GM12878 (cell line): ENCODE results near the gene CCDC32. TPM values are rescaled to one million over a fixed set of nuclear protein-coding genes. Genes with fewer than 3 reads are reported as not detected.

Experiments
- ATAC-seq: fragments of 200-7000 bp; cut with Tn5 transposase; 3 replicates; pipeline ENCODE4 v1.9.1; 2020; ENCODE audit warnings: mild to moderate bottlenecking, moderate library complexity
- BruUV-seq: library from RNA; stranded (reverse); fragments of 400-500 nt; replicated peaks from 2 replicates; lab custom pipeline; 2021; lab: Mats Ljungman, UMichigan
- CTCF ChIA-PET: fragments of 300-600 bp; sonication (Branson Sonifier 250); formaldehyde crosslinking; extraction: SDS; loops from one replicate; lab custom pipeline; 2021; ENCODE audit warnings: inconsistent platforms; lab: Yijun Ruan, JAX
- POLR2A ChIA-PET: fragments of 350-600 bp; formaldehyde crosslinking; extraction: SDS; loops from one replicate; lab custom pipeline; 2021; ENCODE audit warnings: inconsistent platforms; lab: Charles Lee
- RAD21 ChIA-PET: fragments of 300-600 bp; sonication (Branson Sonifier 250); formaldehyde crosslinking; loops from one replicate; lab custom pipeline; 2023; ENCODE audit warnings: antibody characterized with exemption; ENCODE audit not compliant: unreplicated experiment; lab: Charles Lee
- SMC1A ChIA-PET: fragments of 300-600 bp; sonication (Branson Sonifier 250); formaldehyde crosslinking; loops from one replicate; lab custom pipeline; 2023; ENCODE audit not compliant: unreplicated experiment, uncharacterized antibody; lab: Charles Lee
- DNase-seq: peaks from one replicate; pipeline ENCODE4 v3.0.0-alpha.2; 2011; ENCODE audit warnings: low read depth, low spot score
- FAIRE-seq: peaks from 3 replicates; lab custom pipeline; 2011; peaks lifted over from hg19 to GRCh38; lab: Jason Lieb, UNC
- H2AFZ ChIP-seq: 2 replicates; pipeline ENCODE4 v1.6.0; 2011; ENCODE audit warnings: low read depth, low read length, control low read depth; ENCODE audit not compliant: control insufficient read depth
- H3K27ac ChIP-seq: 2 replicates; pipeline ENCODE4 v1.5.1; 2011; ENCODE audit warnings: control low read depth; ENCODE audit not compliant: control insufficient read depth, insufficient read depth
- H3K27me3 ChIP-seq, 2 experiments: replicated peaks in 1 of 2; 2 replicates each; pipeline versions ENCODE4 v1.6.0 to v1.6.1; 2011; ENCODE audit warnings: low read length in 1 of 2; ENCODE audit not compliant: control insufficient read depth in 2 of 2, insufficient read depth in 2 of 2
- H3K36me3 ChIP-seq, 2 experiments: 2 replicates each; pipeline ENCODE4 v1.5.1; 2011; ENCODE audit warnings: low read length in 1 of 2; ENCODE audit not compliant: control insufficient read depth in 2 of 2, insufficient read depth in 2 of 2
- H3K4me1 ChIP-seq: 2 replicates; pipeline ENCODE4 v1.6.1; 2011; ENCODE audit warnings: mild to moderate bottlenecking, low read length, moderate library complexity, mixed read lengths; ENCODE audit not compliant: control insufficient read depth, insufficient read depth
- H3K4me2 ChIP-seq: 2 replicates; pipeline ENCODE4 v1.6.0; 2011; ENCODE audit warnings: control low read depth; ENCODE audit not compliant: control insufficient read depth, insufficient read depth
- H3K4me3 ChIP-seq: fragments of 200-600 bp; sonication (generic); 2 replicates; pipeline ENCODE4 v1.5.1; 2016
- H3K79me2 ChIP-seq: 2 replicates; pipeline ENCODE4 v1.6.0; 2011; ENCODE audit warnings: low read length; ENCODE audit not compliant: control insufficient read depth, insufficient read depth
- H3K9ac ChIP-seq: 2 replicates; pipeline ENCODE4 v1.8.0; 2011; ENCODE audit warnings: low read length, control low read depth, mixed read lengths; ENCODE audit not compliant: control insufficient read depth, insufficient read depth
- H3K9me3 ChIP-seq: replicated peaks from 3 replicates; pipeline ENCODE4 v1.5.1; 2011; ENCODE audit warnings: mild to moderate bottlenecking, low read length; ENCODE audit not compliant: control insufficient read depth, insufficient read depth
- H4K20me1 ChIP-seq: 2 replicates; pipeline ENCODE4 v1.6.0; 2011; ENCODE audit not compliant: control insufficient read depth, insufficient read depth
- ASH2L ChIP-seq: fragments of 300-600, 200-600 bp; sonication (generic); IDR thresholded peaks from 2 replicates; pipeline ENCODE4 v1.6.1; 2017; ENCODE audit warnings: low read depth, mild to moderate bottlenecking, borderline replicate concordance
- BRCA1 ChIP-seq: IDR thresholded peaks from 2 replicates; pipeline ENCODE4 v1.6.1; 2011; ENCODE audit warnings: low read depth, low read length, improper control_type of control experiment
- CEBPZ ChIP-seq: fragments of 150-350 bp; IDR thresholded peaks from 2 replicates; pipeline ENCODE4 v1.6.1; 2016; ENCODE audit warnings: low read depth, low read length
- CHD1 ChIP-seq: IDR thresholded peaks from 2 replicates; pipeline ENCODE4 v1.6.1; 2012; ENCODE audit warnings: low read depth, low read length, improper control_type of control experiment
- EED ChIP-seq: sonication (generic); IDR thresholded peaks from 2 replicates; pipeline ENCODE4 v1.6.1; 2016; ENCODE audit warnings: antibody characterized with exemption, low read depth
- HCFC1 ChIP-seq: fragments of 150-350 bp; IDR thresholded peaks from 2 replicates; pipeline ENCODE4 v1.6.1; 2014; ENCODE audit warnings: low read length
- IKZF2 ChIP-seq, 2 experiments: fragments of 450-650 bp; IDR thresholded peaks; 2 replicates each; pipeline ENCODE4 v1.6.1; 2017; ENCODE audit warnings: mild to moderate bottlenecking in 2 of 2, moderate library complexity in 2 of 2
- MEF2A ChIP-seq: IDR thresholded peaks from 2 replicates; pipeline ENCODE4 v1.6.1; 2011; ENCODE audit warnings: low read depth, mild to moderate bottlenecking, low read length, moderate library complexity; ENCODE audit not compliant: insufficient read depth
- RAD21 ChIP-seq: IDR thresholded peaks from 2 replicates; pipeline ENCODE4 v1.6.1; 2011; ENCODE audit warnings: mild to moderate bottlenecking, low read depth, low read length, moderate library complexity; ENCODE audit not compliant: insufficient read depth
- SUPT20H ChIP-seq: IDR thresholded peaks from 2 replicates; pipeline ENCODE4 v1.6.1; 2011; ENCODE audit warnings: low read depth, mild to moderate bottlenecking, low read length, moderate library complexity, borderline replicate concordance; ENCODE audit not compliant: control insufficient read depth
- WGBS: methylation state at CpG from one replicate; pipeline ENCODE4 v1.1.6; 2016; ENCODE audit warnings: low lambda C conversion rate; ENCODE audit not compliant: insufficient replicate concordance, insufficient coverage; ENCODE audit errors: missing lambda C conversion rate; 5-methylcytosine and 5-hydroxymethylcytosine counted together
- in situ Hi-C: fragments of 300-500 bp; cut with MboI; formaldehyde crosslinking; loops from 9 replicates; pipeline ENCODE4 v1.14.3; 2018; ENCODE audit warnings: mixed read lengths
- intact Hi-C: fragments of 100-400 bp; cut with micrococcal nuclease; formaldehyde crosslinking; loops from one replicate; pipeline ENCODE4 v1.14.2; 2022; ENCODE audit not compliant: unreplicated experiment
- polyA plus RNA-seq, 11 experiments: library from polyadenylated mRNA; depleted of rRNA in 4 of 11; unstranded in 6 of 11; stranded (reverse) in 5 of 11; fragments of >200 nt; fragmentation: Nextera tagmentation in 4 of 11; fragmentation: Illumina TruSeq in 1 of 11; extraction: Ambion mirVana in 4 of 11; extraction: Trizol in 1 of 11; gene quantifications; 1 replicate in 1 of 11; 2 replicates in 10 of 11; pipeline versions ENCODE4 v1.2.1 to v1.2.3, GENCODE V29; 2011 to 2016; ENCODE audit warnings: inconsistent platforms in 2 of 11, missing spikeins in 2 of 11, low read depth in 1 of 11
- total RNA-seq, 4 experiments: library from RNA; depleted of rRNA in 3 of 4; stranded (reverse); fragments of >200 nt in 3 of 4; fragmentation: Illumina TruSeq in 1 of 4; extraction: Trizol in 1 of 4; gene quantifications; 2 replicates each; pipeline versions ENCODE4 v1.2.1 to v1.2.3, GENCODE V29; 2013 to 2021
- TF ChIP-seq, protein P1 (sequence below): IDR thresholded peaks from 2 replicates; pipeline ENCODE4 v1.6.1; 2012; ENCODE audit warnings: low read length, inconsistent platforms
- TF ChIP-seq, protein P2 (sequence below): fragments of 450-650 bp; IDR thresholded peaks from 2 replicates; pipeline ENCODE4 v1.6.1; 2014; ENCODE audit warnings: mild to moderate bottlenecking
- TF ChIP-seq, protein P3 (sequence below): fragments of 450-650 bp; IDR thresholded peaks from 2 replicates; pipeline ENCODE4 v1.6.1; 2017; ENCODE audit warnings: low read depth, mild to moderate bottlenecking, moderate library complexity

CCDC32 gene
- total and polyA plus RNA-seq, 10 of the 15 experiments (the other 5 are each of a cell fraction or from before 2014, with no cell fraction given) = 30.2 to 74.3 (median 46.5) TPM

DNA sequence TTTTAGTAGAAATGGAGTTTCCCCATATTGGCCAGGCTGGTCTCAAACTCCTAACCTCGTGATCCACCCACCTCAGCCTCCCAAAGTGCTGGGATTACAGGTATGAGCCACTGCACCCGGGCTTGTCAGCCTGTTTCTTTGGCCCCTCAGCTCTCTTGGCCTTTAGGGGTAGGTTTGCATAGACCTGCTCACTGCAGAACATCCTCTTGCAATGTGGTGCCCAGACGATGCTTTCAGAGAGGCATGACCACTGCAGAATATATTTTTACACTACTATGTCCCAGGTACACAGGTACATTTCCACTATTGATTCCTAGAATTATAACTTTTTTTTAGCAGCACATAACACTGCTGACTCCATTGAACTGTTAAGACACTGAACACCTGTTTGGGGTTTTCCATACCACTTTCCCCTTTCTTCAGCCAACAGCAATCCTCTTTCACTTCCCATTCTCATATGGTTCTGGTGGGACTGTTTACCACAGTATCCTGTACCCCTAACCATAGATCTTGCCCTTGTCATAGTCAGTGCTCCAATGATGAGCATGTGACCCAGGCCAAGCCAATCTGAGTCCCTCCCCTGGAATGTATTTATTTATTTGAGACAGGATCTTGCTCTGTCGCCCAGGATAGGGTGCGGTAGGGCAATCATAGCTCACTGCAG, 21.1 kb downstream of the CCDC32 start (continued):
- TF ChIP-seq, protein P1, sequence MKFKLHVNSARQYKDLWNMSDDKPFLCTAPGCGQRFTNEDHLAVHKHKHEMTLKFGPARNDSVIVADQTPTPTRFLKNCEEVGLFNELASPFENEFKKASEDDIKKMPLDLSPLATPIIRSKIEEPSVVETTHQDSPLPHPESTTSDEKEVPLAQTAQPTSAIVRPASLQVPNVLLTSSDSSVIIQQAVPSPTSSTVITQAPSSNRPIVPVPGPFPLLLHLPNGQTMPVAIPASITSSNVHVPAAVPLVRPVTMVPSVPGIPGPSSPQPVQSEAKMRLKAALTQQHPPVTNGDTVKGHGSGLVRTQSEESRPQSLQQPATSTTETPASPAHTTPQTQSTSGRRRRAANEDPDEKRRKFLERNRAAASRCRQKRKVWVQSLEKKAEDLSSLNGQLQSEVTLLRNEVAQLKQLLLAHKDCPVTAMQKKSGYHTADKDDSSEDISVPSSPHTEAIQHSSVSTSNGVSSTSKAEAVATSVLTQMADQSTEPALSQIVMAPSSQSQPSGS = peak; percentile 90
- peak; percentile 100 for TF ChIP-seq EED

GRCh38 chr15:40543082-40543481, 21.8 kb downstream of the CCDC32 start:
- H3K4me3 ChIP-seq = peak overlapping the region; percentile 24; the same call in 1 of the 2 replicates
- H3K9me3 ChIP-seq = no peaks in the 10 kb centered on the region
- H4K20me1 ChIP-seq = no peaks in the 10 kb centered on the region
- ChIA-PET SMC1A (interaction anchor here (0.9 to 3.1 kb wide), 6 partner anchors 10 to 60 kb away, joined by 4 to 24 read pairs (median 6); partner anchors contain the start of gene RPUSD2), POLR2A (interaction anchor here (0.6 to 2.3 kb wide), 7 partner anchors 10 to 52 kb away, joined by 5 to 17 read pairs (median 7); partner anchors contain the start of gene CCDC32), RAD21 (interaction anchor here (1.2 to 2.4 kb wide), 5 partner anchors 11 to 48 kb away, joined by 3 to 18 read pairs (median 4); partner anchors contain the start of gene RPUSD2), CTCF (interaction anchor here (0.6 to 4.0 kb wide), 9 partner anchors 9 to 239 kb away, joined by 3 to 18 read pairs (median 4); partner anchors contain the start of gene CCDC32)
- BruUV-seq = no TSS peak
- FAIRE-seq (no peak), ATAC-seq (peak; percentile 68), DNase-seq (peak; percentile 51)
- H3K9ac ChIP-seq = peak overlapping the region; percentile 24; the same call in 1 of the 2 replicates
- in situ Hi-C loops = no loop called here
- H3K79me2 ChIP-seq = peaks cover 2% of the 10 kb centered on the region; the same call in 1 of the 2 replicates
- peak overlapping the region; percentile 49 for H3K4me2 ChIP-seq
- intact Hi-C loops = loop anchor here (2.0 kb wide), 1 partner anchor 26 kb away; the partner anchor contains the start of gene RPUSD2
- H3K27me3 ChIP-seq = no peaks in the 10 kb centered on the region
- 0% methylated on average over 3 of the region's 3 CpGs for WGBS
- H3K36me3 ChIP-seq = peaks cover 0 to 3% of the 10 kb centered on the region in 2 experiments; a peak in 1 of 4 replicates
- peaks cover 53% of the 10 kb centered on the region for H3K4me1 ChIP-seq
- no peak overlapping the region; the same call in 1 of the 2 replicates for H2AFZ ChIP-seq
- H3K27ac ChIP-seq = peak overlapping the region; percentile 73
- TF ChIP-seq RAD21 (no peak), SUPT20H (no peak), CEBPZ (no peak), BRCA1 (no peak), CHD1 (no peak), ASH2L (no peak), MEF2A (no peak), IKZF2 (IDR thresholded peaks at IDR 0.05) (peak; percentile 3 to 25; a peak in 2 of 4 replicates), HCFC1 (no peak)
- TF ChIP-seq, protein P2, sequence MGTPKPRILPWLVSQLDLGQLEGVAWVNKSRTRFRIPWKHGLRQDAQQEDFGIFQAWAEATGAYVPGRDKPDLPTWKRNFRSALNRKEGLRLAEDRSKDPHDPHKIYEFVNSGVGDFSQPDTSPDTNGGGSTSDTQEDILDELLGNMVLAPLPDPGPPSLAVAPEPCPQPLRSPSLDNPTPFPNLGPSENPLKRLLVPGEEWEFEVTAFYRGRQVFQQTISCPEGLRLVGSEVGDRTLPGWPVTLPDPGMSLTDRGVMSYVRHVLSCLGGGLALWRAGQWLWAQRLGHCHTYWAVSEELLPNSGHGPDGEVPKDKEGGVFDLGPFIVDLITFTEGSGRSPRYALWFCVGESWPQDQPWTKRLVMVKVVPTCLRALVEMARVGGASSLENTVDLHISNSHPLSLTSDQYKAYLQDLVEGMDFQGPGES = no peak
- TF ChIP-seq, protein P3, sequence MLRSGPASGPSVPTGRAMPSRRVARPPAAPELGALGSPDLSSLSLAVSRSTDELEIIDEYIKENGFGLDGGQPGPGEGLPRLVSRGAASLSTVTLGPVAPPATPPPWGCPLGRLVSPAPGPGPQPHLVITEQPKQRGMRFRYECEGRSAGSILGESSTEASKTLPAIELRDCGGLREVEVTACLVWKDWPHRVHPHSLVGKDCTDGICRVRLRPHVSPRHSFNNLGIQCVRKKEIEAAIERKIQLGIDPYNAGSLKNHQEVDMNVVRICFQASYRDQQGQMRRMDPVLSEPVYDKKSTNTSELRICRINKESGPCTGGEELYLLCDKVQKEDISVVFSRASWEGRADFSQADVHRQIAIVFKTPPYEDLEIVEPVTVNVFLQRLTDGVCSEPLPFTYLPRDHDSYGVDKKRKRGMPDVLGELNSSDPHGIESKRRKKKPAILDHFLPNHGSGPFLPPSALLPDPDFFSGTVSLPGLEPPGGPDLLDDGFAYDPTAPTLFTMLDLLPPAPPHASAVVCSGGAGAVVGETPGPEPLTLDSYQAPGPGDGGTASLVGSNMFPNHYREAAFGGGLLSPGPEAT = peak; percentile 66
